WTC11 (cell line): ENCODE results near the gene NEURL1. TPM values are rescaled to one million over a fixed set of nuclear protein-coding genes. Genes with fewer than 3 reads are reported as not detected.

ENCODE experiments used
- ATAC-seq: fragments of 200-7000 bp; cut with Tn5 transposase; 2 replicates; pipeline ENCODE4 v1.10.0; 2021; ENCODE audit warnings: mild to moderate bottlenecking, moderate library complexity
- CTCF ChIA-PET: fragments of 300-600 bp; sonication (Branson Sonifier 250); formaldehyde crosslinking; loops from one replicate; lab custom pipeline; 2021; ENCODE audit warnings: antibody characterized with exemption; lab: Charles Lee
- POLR2A ChIA-PET: fragments of 350-600 bp; sonication (Branson Sonifier 250); formaldehyde crosslinking; loops from one replicate; lab custom pipeline; 2021; ENCODE audit warnings: antibody characterized with exemption; lab: Charles Lee
- DNase-seq: peaks from one replicate; pipeline ENCODE4 v3.0.0; 2021; ENCODE audit warnings: low spot score
- H3K27ac Mint-ChIP-seq: 2 replicates; pipeline ENCODE4 v1.8.0; 2021; ENCODE audit warnings: mixed read lengths
- H3K27me3 Mint-ChIP-seq: 2 replicates; pipeline ENCODE4 v1.8.0; 2021; ENCODE audit warnings: low read depth, mild to moderate bottlenecking, moderate library complexity, mixed read lengths
- H3K36me3 Mint-ChIP-seq: 2 replicates; pipeline ENCODE4 v1.8.0; 2021; ENCODE audit warnings: mixed read lengths
- H3K4me1 Mint-ChIP-seq: 2 replicates; pipeline ENCODE4 v1.8.0; 2022; ENCODE audit warnings: mixed read lengths
- H3K4me3 Mint-ChIP-seq: 2 replicates; pipeline ENCODE4 v1.8.0; 2021; ENCODE audit warnings: mild to moderate bottlenecking, moderate library complexity, mixed read lengths
- H3K9me3 Mint-ChIP-seq: 2 replicates; pipeline ENCODE4 v1.8.0; 2021; ENCODE audit warnings: mixed read lengths
- ATF1 ChIP-seq: sonication (generic); formaldehyde crosslinking; IDR thresholded peaks from 2 replicates; pipeline ENCODE4 v1.8.1; 2023; ENCODE audit warnings: mild to moderate bottlenecking, moderate library complexity, missing genetic modification reagents
- ELF4 ChIP-seq: sonication (generic); formaldehyde crosslinking; IDR thresholded peaks from 2 replicates; pipeline ENCODE4 v1.8.1; 2022; ENCODE audit warnings: low read depth, mild to moderate bottlenecking, moderate library complexity, missing genetic modification reagents
- ETV6 ChIP-seq: sonication (generic); formaldehyde crosslinking; IDR thresholded peaks from 2 replicates; pipeline ENCODE4 v1.8.1; 2022; ENCODE audit warnings: mild to moderate bottlenecking, missing genetic modification reagents
- JUN ChIP-seq: sonication (generic); formaldehyde crosslinking; IDR thresholded peaks from 2 replicates; pipeline ENCODE4 v1.8.0; 2023; ENCODE audit warnings: mild to moderate bottlenecking, missing genetic modification reagents
- PRRX2 ChIP-seq: fragments of 250-450 bp; sonication (Bioruptor Pico); IDR thresholded peaks from 2 replicates; pipeline ENCODE4 v1.8.0; 2021; ENCODE audit warnings: mild to moderate bottlenecking
- TCF7 ChIP-seq: sonication (generic); formaldehyde crosslinking; IDR thresholded peaks from 2 replicates; pipeline ENCODE4 v1.8.0; 2022; ENCODE audit warnings: mild to moderate bottlenecking, low read depth, missing genetic modification reagents, moderate library complexity
- TEAD1 ChIP-seq: sonication (generic); formaldehyde crosslinking; IDR thresholded peaks from 2 replicates; pipeline ENCODE4 v1.8.0; 2022; ENCODE audit warnings: mild to moderate bottlenecking, missing genetic modification reagents
- TP53 ChIP-seq: sonication (generic); formaldehyde crosslinking; IDR thresholded peaks from 2 replicates; pipeline ENCODE4 v1.8.1; 2023; ENCODE audit warnings: mild to moderate bottlenecking, missing genetic modification reagents
- ZNF396 ChIP-seq: fragments of 250-450 bp; sonication (Bioruptor Pico); IDR thresholded peaks from 2 replicates; pipeline ENCODE4 v1.8.0; 2021; ENCODE audit warnings: mild to moderate bottlenecking, moderate library complexity, borderline replicate concordance
- total RNA-seq: library from RNA; stranded (reverse); gene quantifications from 3 replicates; pipeline ENCODE4 v1.2.3, GENCODE V29; 2021
- TF ChIP-seq, protein P1 (sequence below): sonication (generic); formaldehyde crosslinking; IDR thresholded peaks from 2 replicates; pipeline ENCODE4 v1.8.0; 2022; ENCODE audit warnings: mild to moderate bottlenecking, missing genetic modification reagents
- TF ChIP-seq, protein P2 (sequence below): sonication (generic); formaldehyde crosslinking; conservative IDR thresholded peaks from 2 replicates; pipeline ENCODE4 v1.8.1; 2022; ENCODE audit warnings: mild to moderate bottlenecking, missing genetic modification reagents
- TF ChIP-seq, protein P3 (sequence below): sonication (generic); formaldehyde crosslinking; IDR thresholded peaks from 2 replicates; pipeline ENCODE4 v1.8.0; 2023; ENCODE audit warnings: missing genetic modification reagents, mild to moderate bottlenecking, borderline replicate concordance
- TF ChIP-seq, protein P4 (sequence below): sonication (generic); formaldehyde crosslinking; IDR thresholded peaks from 2 replicates; pipeline ENCODE4 v1.8.1; 2023; ENCODE audit warnings: mild to moderate bottlenecking, missing genetic modification reagents
- TF ChIP-seq, protein P5 (sequence below): sonication (generic); formaldehyde crosslinking; IDR thresholded peaks from 2 replicates; pipeline ENCODE4 v1.8.1; 2023; ENCODE audit warnings: mild to moderate bottlenecking, missing genetic modification reagents
- TF ChIP-seq, protein P6 (sequence below): fragments of 250-450 bp; sonication (Bioruptor Pico); IDR thresholded peaks from 2 replicates; pipeline ENCODE4 v1.9.0; 2021; ENCODE audit warnings: mild to moderate bottlenecking, borderline replicate concordance
- TF ChIP-seq, protein P7 (sequence below): sonication (generic); formaldehyde crosslinking; IDR thresholded peaks from 2 replicates; pipeline ENCODE4 v1.8.0; 2022; ENCODE audit warnings: missing genetic modification reagents

The NEURL1 gene
- total RNA-seq, 1 experiment from 2014 or later: 1.2 TPM

DNA sequence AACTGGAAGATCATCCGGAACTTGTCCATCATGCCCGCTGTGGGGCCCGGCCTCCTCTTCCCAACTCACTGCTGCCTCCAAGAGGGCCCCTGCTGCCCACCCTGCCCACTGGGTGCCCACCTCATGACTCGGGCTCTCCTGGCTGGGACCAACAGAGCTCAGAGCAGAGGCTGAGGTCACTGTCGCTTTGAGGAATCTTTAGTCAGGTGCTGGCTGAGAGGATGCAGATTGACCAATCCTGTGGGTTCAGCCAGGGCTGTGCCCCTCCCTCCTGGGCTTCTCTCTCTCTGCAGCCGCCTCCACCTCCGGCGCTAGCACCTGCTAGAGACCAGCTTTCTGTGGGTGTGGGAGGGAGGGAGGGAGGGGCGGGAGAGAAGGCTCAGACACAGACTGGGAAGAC, 34.8 kb upstream of the NEURL1 start, which contains the start of gene CALHM1 (continued):
- TF ChIP-seq, protein P1, sequence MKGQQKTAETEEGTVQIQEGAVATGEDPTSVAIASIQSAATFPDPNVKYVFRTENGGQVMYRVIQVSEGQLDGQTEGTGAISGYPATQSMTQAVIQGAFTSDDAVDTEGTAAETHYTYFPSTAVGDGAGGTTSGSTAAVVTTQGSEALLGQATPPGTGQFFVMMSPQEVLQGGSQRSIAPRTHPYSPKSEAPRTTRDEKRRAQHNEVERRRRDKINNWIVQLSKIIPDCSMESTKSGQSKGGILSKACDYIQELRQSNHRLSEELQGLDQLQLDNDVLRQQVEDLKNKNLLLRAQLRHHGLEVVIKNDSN (CRISPR knock-in tag): no peak
- TF ChIP-seq ZNF396 (CRISPR knock-in tag): no peak

DNA sequence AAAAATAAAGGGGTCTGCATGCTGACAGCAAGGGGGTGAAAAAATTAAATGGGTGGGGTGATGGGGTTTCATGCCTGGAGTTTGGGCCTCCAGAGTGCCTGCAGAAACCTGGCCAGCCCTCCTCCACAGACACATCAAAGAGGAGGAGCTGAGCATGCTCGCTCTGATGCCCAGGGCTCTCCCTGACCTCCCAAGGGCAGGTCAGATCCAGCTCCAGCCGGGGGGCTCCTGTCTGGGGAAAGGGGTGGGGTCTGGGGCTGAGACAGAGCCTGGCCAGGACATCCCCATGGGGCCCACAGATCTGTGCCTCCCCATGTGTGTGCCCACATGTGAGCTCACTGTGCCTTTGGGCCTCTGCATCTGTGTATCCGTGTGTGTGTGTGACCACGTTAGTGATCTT, 33.9 kb upstream of the NEURL1 start:
- ChIA-PET POLR2A (interaction anchor here (0.6 kb wide), 1 partner anchor 121 kb away, joined by 3 read pairs; no protein-coding TSS in a partner anchor), CTCF (interaction anchor here (1.0 to 2.1 kb wide), 4 partner anchors 17 to 133 kb away, joined by 4 to 25 read pairs (median 8); no protein-coding TSS in a partner anchor)
- ATAC-seq: no peak
- TF ChIP-seq ELF4 (CRISPR knock-in tag) (no peak), JUN (CRISPR knock-in tag) (no peak), TP53 (CRISPR knock-in tag) (no peak), TEAD1 (CRISPR knock-in tag) (no peak), PRRX2 (CRISPR knock-in tag) (no peak)
- TF ChIP-seq, protein P2, sequence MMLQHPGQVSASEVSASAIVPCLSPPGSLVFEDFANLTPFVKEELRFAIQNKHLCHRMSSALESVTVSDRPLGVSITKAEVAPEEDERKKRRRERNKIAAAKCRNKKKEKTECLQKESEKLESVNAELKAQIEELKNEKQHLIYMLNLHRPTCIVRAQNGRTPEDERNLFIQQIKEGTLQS (CRISPR knock-in tag): no peak
- TF ChIP-seq, protein P3, sequence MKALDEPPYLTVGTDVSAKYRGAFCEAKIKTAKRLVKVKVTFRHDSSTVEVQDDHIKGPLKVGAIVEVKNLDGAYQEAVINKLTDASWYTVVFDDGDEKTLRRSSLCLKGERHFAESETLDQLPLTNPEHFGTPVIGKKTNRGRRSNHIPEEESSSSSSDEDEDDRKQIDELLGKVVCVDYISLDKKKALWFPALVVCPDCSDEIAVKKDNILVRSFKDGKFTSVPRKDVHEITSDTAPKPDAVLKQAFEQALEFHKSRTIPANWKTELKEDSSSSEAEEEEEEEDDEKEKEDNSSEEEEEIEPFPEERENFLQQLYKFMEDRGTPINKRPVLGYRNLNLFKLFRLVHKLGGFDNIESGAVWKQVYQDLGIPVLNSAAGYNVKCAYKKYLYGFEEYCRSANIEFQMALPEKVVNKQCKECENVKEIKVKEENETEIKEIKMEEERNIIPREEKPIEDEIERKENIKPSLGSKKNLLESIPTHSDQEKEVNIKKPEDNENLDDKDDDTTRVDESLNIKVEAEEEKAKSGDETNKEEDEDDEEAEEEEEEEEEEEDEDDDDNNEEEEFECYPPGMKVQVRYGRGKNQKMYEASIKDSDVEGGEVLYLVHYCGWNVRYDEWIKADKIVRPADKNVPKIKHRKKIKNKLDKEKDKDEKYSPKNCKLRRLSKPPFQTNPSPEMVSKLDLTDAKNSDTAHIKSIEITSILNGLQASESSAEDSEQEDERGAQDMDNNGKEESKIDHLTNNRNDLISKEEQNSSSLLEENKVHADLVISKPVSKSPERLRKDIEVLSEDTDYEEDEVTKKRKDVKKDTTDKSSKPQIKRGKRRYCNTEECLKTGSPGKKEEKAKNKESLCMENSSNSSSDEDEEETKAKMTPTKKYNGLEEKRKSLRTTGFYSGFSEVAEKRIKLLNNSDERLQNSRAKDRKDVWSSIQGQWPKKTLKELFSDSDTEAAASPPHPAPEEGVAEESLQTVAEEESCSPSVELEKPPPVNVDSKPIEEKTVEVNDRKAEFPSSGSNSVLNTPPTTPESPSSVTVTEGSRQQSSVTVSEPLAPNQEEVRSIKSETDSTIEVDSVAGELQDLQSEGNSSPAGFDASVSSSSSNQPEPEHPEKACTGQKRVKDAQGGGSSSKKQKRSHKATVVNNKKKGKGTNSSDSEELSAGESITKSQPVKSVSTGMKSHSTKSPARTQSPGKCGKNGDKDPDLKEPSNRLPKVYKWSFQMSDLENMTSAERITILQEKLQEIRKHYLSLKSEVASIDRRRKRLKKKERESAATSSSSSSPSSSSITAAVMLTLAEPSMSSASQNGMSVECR: no peak
- TF ChIP-seq, protein P4, sequence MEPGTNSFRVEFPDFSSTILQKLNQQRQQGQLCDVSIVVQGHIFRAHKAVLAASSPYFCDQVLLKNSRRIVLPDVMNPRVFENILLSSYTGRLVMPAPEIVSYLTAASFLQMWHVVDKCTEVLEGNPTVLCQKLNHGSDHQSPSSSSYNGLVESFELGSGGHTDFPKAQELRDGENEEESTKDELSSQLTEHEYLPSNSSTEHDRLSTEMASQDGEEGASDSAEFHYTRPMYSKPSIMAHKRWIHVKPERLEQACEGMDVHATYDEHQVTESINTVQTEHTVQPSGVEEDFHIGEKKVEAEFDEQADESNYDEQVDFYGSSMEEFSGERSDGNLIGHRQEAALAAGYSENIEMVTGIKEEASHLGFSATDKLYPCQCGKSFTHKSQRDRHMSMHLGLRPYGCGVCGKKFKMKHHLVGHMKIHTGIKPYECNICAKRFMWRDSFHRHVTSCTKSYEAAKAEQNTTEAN (CRISPR knock-in tag): no peak
- DNase-seq: no peak
- H3K4me1 Mint-ChIP-seq: peaks cover 3% of the 10 kb centered on the region; the same call in 1 of the 2 replicates
- no peaks in the 10 kb centered on the region for H3K36me3 Mint-ChIP-seq
- no peaks in the 10 kb centered on the region for H3K9me3 Mint-ChIP-seq
- H3K27me3 Mint-ChIP-seq: no peaks in the 10 kb centered on the region
- H3K4me3 Mint-ChIP-seq: no peak overlapping the region
- no peak overlapping the region for H3K27ac Mint-ChIP-seq

DNA sequence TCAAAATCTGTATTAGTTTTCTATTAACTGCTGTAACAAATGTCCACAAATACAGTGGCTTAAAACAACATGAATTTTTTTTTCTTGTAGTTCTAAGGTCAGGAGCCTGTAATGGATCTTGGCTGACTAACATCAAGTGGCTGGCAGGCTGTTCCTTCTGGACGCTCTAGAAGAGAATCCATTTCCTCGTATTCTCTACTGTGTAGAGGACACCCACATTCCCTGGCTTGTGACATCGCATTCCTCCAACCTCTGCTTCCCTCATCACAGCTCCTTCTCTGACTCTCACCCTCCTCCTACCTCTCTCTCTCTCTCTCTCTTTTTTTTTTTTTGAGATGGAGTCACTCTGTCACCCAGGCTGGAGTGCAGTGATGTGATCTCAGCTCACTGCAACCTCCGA, 30.0 kb upstream of the NEURL1 start:
- POLR2A ChIA-PET: no interaction called here
- no peak for ATAC-seq
- TF ChIP-seq, protein P5, sequence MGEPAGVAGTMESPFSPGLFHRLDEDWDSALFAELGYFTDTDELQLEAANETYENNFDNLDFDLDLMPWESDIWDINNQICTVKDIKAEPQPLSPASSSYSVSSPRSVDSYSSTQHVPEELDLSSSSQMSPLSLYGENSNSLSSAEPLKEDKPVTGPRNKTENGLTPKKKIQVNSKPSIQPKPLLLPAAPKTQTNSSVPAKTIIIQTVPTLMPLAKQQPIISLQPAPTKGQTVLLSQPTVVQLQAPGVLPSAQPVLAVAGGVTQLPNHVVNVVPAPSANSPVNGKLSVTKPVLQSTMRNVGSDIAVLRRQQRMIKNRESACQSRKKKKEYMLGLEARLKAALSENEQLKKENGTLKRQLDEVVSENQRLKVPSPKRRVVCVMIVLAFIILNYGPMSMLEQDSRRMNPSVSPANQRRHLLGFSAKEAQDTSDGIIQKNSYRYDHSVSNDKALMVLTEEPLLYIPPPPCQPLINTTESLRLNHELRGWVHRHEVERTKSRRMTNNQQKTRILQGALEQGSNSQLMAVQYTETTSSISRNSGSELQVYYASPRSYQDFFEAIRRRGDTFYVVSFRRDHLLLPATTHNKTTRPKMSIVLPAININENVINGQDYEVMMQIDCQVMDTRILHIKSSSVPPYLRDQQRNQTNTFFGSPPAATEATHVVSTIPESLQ: no peak
- TF ChIP-seq ETV6 (CRISPR knock-in tag) (no peak), TCF7 (CRISPR knock-in tag) (no peak), PRRX2 (CRISPR knock-in tag) (no peak), ATF1 (no peak)
- TF ChIP-seq, protein P6, sequence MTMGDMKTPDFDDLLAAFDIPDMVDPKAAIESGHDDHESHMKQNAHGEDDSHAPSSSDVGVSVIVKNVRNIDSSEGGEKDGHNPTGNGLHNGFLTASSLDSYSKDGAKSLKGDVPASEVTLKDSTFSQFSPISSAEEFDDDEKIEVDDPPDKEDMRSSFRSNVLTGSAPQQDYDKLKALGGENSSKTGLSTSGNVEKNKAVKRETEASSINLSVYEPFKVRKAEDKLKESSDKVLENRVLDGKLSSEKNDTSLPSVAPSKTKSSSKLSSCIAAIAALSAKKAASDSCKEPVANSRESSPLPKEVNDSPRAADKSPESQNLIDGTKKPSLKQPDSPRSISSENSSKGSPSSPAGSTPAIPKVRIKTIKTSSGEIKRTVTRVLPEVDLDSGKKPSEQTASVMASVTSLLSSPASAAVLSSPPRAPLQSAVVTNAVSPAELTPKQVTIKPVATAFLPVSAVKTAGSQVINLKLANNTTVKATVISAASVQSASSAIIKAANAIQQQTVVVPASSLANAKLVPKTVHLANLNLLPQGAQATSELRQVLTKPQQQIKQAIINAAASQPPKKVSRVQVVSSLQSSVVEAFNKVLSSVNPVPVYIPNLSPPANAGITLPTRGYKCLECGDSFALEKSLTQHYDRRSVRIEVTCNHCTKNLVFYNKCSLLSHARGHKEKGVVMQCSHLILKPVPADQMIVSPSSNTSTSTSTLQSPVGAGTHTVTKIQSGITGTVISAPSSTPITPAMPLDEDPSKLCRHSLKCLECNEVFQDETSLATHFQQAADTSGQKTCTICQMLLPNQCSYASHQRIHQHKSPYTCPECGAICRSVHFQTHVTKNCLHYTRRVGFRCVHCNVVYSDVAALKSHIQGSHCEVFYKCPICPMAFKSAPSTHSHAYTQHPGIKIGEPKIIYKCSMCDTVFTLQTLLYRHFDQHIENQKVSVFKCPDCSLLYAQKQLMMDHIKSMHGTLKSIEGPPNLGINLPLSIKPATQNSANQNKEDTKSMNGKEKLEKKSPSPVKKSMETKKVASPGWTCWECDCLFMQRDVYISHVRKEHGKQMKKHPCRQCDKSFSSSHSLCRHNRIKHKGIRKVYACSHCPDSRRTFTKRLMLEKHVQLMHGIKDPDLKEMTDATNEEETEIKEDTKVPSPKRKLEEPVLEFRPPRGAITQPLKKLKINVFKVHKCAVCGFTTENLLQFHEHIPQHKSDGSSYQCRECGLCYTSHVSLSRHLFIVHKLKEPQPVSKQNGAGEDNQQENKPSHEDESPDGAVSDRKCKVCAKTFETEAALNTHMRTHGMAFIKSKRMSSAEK (CRISPR knock-in tag): no peak
- TF ChIP-seq, protein P7, sequence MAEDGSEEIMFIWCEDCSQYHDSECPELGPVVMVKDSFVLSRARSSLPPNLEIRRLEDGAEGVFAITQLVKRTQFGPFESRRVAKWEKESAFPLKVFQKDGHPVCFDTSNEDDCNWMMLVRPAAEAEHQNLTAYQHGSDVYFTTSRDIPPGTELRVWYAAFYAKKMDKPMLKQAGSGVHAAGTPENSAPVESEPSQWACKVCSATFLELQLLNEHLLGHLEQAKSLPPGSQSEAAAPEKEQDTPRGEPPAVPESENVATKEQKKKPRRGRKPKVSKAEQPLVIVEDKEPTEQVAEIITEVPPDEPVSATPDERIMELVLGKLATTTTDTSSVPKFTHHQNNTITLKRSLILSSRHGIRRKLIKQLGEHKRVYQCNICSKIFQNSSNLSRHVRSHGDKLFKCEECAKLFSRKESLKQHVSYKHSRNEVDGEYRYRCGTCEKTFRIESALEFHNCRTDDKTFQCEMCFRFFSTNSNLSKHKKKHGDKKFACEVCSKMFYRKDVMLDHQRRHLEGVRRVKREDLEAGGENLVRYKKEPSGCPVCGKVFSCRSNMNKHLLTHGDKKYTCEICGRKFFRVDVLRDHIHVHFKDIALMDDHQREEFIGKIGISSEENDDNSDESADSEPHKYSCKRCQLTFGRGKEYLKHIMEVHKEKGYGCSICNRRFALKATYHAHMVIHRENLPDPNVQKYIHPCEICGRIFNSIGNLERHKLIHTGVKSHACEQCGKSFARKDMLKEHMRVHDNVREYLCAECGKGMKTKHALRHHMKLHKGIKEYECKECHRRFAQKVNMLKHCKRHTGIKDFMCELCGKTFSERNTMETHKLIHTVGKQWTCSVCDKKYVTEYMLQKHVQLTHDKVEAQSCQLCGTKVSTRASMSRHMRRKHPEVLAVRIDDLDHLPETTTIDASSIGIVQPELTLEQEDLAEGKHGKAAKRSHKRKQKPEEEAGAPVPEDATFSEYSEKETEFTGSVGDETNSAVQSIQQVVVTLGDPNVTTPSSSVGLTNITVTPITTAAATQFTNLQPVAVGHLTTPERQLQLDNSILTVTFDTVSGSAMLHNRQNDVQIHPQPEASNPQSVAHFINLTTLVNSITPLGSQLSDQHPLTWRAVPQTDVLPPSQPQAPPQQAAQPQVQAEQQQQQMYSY (CRISPR knock-in tag): no peak

More for the DNA sequence above, 30.0 kb upstream of the NEURL1 start:
- H3K27me3 Mint-ChIP-seq: no peaks in the 10 kb centered on the region
- no peaks in the 10 kb centered on the region for H3K9me3 Mint-ChIP-seq
- H3K27ac Mint-ChIP-seq: no peak overlapping the region
- no peaks in the 10 kb centered on the region for H3K36me3 Mint-ChIP-seq
- CTCF ChIA-PET: interaction anchor here (0.5 to 1.3 kb wide), 4 partner anchors 13 to 108 kb away, joined by 3 to 4 read pairs (median 3); no protein-coding TSS in a partner anchor
- DNase-seq: no peak
- H3K4me3 Mint-ChIP-seq: no peak overlapping the region
- H3K4me1 Mint-ChIP-seq: peaks cover 3% of the 10 kb centered on the region; the same call in 1 of the 2 replicates
